Chondrocyte (in vitro differentiated cells): Measurements from ENCODE around the gene AIF1L. TPM values are rescaled to one million over a fixed set of nuclear protein-coding genes. Genes with fewer than 3 reads are reported as not detected.

Experiments used
- DNase-seq: peaks from one replicate; pipeline ENCODE4 v3.0.0; 2021; ENCODE audit warnings: mixed read lengths, low spot score
- H3K27ac Mint-ChIP-seq: one replicate; pipeline ENCODE4 v1.8.0; 2021; ENCODE audit warnings: mild to moderate bottlenecking, moderate library complexity, mixed read lengths; ENCODE audit not compliant: unreplicated experiment
- H3K27me3 Mint-ChIP-seq: 2 replicates; pipeline ENCODE4 v1.8.0; 2021; ENCODE audit warnings: low read depth, mixed read lengths
- H3K36me3 Mint-ChIP-seq: 2 replicates; pipeline ENCODE4 v1.8.0; 2021; ENCODE audit warnings: low read depth, mixed read lengths
- H3K4me1 Mint-ChIP-seq: 2 replicates; pipeline ENCODE4 v1.8.0; 2021; ENCODE audit warnings: low read depth, mild to moderate bottlenecking, mixed read lengths
- H3K4me3 Mint-ChIP-seq: one replicate; pipeline ENCODE4 v1.8.0; 2021; ENCODE audit warnings: mild to moderate bottlenecking, moderate library complexity, mixed read lengths; ENCODE audit not compliant: unreplicated experiment
- H3K9me3 Mint-ChIP-seq: 2 replicates; pipeline ENCODE4 v1.8.0; 2021; ENCODE audit warnings: low read depth, mixed read lengths
- CTCF ChIP-seq: fragments of 200-600 bp; sonication (generic); IDR thresholded peaks from 2 replicates; pipeline ENCODE4 v1.5.0; 2021; ENCODE audit warnings: antibody characterized with exemption, mild to moderate bottlenecking, moderate library complexity
- total RNA-seq: library from RNA; stranded (reverse); gene quantifications from 3 replicates; pipeline ENCODE4 v1.2.1, GENCODE V29; 2021

AIF1L gene
- total RNA-seq, 1 donor from 2014 or later, result 30.1 TPM

- peaks cover 2% of the 10 kb centered on the region for H3K27me3 Mint-ChIP-seq
- H3K27ac Mint-ChIP-seq, result no peak overlapping the region
- no peak for TF ChIP-seq CTCF
- H3K4me3 Mint-ChIP-seq, result no peak overlapping the region
- H3K4me1 Mint-ChIP-seq, result no peaks in the 10 kb centered on the region
- no peaks in the 10 kb centered on the region for H3K9me3 Mint-ChIP-seq
- no peak for DNase-seq
- no peaks in the 10 kb centered on the region for H3K36me3 Mint-ChIP-seq
These were observed 10.8 kb upstream of the AIF1L start for GRCh38 chr9:131085370-131086122.

- H3K27me3 Mint-ChIP-seq, result peaks cover 2% of the 10 kb centered on the region
- H3K27ac Mint-ChIP-seq, result no peak overlapping the region
- no peaks in the 10 kb centered on the region for H3K4me1 Mint-ChIP-seq
- H3K9me3 Mint-ChIP-seq, result no peaks in the 10 kb centered on the region
- no peak overlapping the region for H3K4me3 Mint-ChIP-seq
- H3K36me3 Mint-ChIP-seq, result no peaks in the 10 kb centered on the region
- no peak for DNase-seq
- no peak for TF ChIP-seq CTCF
These were observed 8.9 kb upstream of the AIF1L start for GRCh38 chr9:131087354-131087893.

- Mint-ChIP-seq H3K9me3 (no peaks in the 10 kb centered on the region), H3K4me3 (no peak overlapping the region), H3K27me3 (peaks cover 4% of the 10 kb centered on the region), H3K36me3 (no peaks in the 10 kb centered on the region), H3K4me1 (peaks cover 8% of the 10 kb centered on the region), H3K27ac (no peak overlapping the region)
- TF ChIP-seq CTCF, result no peak
- no peak for DNase-seq
These were observed 6.1 kb upstream of the AIF1L start for GRCh38 chr9:131090025-131090787.

GRCh38 chr9:131091352-131091992, 4.9 kb upstream of the AIF1L start:
- TF ChIP-seq CTCF, result no peak
- Mint-ChIP-seq H3K4me3 (no peak overlapping the region), H3K27me3 (peaks cover 4% of the 10 kb centered on the region), H3K36me3 (no peaks in the 10 kb centered on the region), H3K27ac (no peak overlapping the region), H3K4me1 (peaks cover 13% of the 10 kb centered on the region), H3K9me3 (no peaks in the 10 kb centered on the region)
- no peak for DNase-seq

GRCh38 chr9:131092030-131092429, 4.3 kb upstream of the AIF1L start:
- no peak overlapping the region for H3K4me3 Mint-ChIP-seq
- H3K9me3 Mint-ChIP-seq, result no peaks in the 10 kb centered on the region
- peaks cover 15% of the 10 kb centered on the region for H3K4me1 Mint-ChIP-seq
- no peak for DNase-seq
- no peak overlapping the region for H3K27ac Mint-ChIP-seq
- H3K27me3 Mint-ChIP-seq, result peaks cover 4% of the 10 kb centered on the region
- H3K36me3 Mint-ChIP-seq, result no peaks in the 10 kb centered on the region
- no peak for TF ChIP-seq CTCF
